Measurements from ENCODE around the gene SULT1C4.

SULT1C4 gene

GRCh38 chr2:108436976-108437375 is 59.2 kb downstream of the SULT1C4 start:
- no CpG with 5 or more reads among the region's 1 CpG for WGBS (ENCODE audit: insufficient coverage, insufficient read length)
- Histone ChIP-seq H3K36me3 (ENCODE audit: control insufficient read depth, insufficient read depth, low read length) (no peaks in the 10 kb centered on the region), H3K4me1 (ENCODE audit: control insufficient read depth, insufficient read depth, low read length) (no peaks in the 10 kb centered on the region), H3K4me3 (ENCODE audit: low read length) (no peak overlapping the region), H3K27me3 (ENCODE audit: control insufficient read depth, insufficient read depth, low read length) (no peaks in the 10 kb centered on the region), H3K9me3 (ENCODE audit: control insufficient read depth, insufficient read depth, low read length) (no peaks in the 10 kb centered on the region), H3K27ac (ENCODE audit: low read length) (no peak overlapping the region)
- DNase-seq (ENCODE audit: low read depth, low spot score) = no peak
